ENCODE measurements around the gene SREK1. TPM values are rescaled to one million over a fixed set of nuclear protein-coding genes. Genes with fewer than 3 reads are reported as not detected.

Gene SREK1, protein sequence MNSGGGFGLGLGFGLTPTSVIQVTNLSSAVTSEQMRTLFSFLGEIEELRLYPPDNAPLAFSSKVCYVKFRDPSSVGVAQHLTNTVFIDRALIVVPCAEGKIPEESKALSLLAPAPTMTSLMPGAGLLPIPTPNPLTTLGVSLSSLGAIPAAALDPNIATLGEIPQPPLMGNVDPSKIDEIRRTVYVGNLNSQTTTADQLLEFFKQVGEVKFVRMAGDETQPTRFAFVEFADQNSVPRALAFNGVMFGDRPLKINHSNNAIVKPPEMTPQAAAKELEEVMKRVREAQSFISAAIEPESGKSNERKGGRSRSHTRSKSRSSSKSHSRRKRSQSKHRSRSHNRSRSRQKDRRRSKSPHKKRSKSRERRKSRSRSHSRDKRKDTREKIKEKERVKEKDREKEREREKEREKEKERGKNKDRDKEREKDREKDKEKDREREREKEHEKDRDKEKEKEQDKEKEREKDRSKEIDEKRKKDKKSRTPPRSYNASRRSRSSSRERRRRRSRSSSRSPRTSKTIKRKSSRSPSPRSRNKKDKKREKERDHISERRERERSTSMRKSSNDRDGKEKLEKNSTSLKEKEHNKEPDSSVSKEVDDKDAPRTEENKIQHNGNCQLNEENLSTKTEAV
- total RNA-seq (63.4 TPM), polyA plus RNA-seq (ENCODE audit: insufficient read depth in 1 of 8, insufficient read length in 8 of 8, low replicate concordance in 1 of 8) (10 to 100 TPM; 56.3 to 90.6 (median 72.7) TPM)
- long read RNA-seq, donor 1, partial matches to known transcripts, result 0 of 4 reads
- long read RNA-seq, donor 1, other reads (novel, unspliced or antisense), result 0 of 4 reads
- long read RNA-seq, donor 2, result 0 reads
- long read RNA-seq, donor 3, full-length matches to known transcripts, result 10 of 10 reads
- long read RNA-seq, donor 3, partial matches to known transcripts, result 0 of 10 reads
- long read RNA-seq, donor 3, other reads (novel, unspliced or antisense), result 0 of 10 reads
- long read RNA-seq, donor 4, full-length matches to known transcripts, result 2 of 2 reads
- long read RNA-seq, donor 4, partial matches to known transcripts, result 0 of 2 reads
- long read RNA-seq, donor 4, other reads (novel, unspliced or antisense), result 0 of 2 reads
- long read RNA-seq, donor 5, full-length matches to known transcripts, result 17 of 30 reads
- long read RNA-seq, donor 5, partial matches to known transcripts, result 13 of 30 reads
- long read RNA-seq, donor 5, other reads (novel, unspliced or antisense), result 0 of 30 reads
- long read RNA-seq, donor 6, full-length matches to known transcripts, result 14 of 14 reads
- long read RNA-seq, donor 6, partial matches to known transcripts, result 0 of 14 reads
- long read RNA-seq, donor 6, other reads (novel, unspliced or antisense), result 0 of 14 reads
- long read RNA-seq, donor 7, full-length matches to known transcripts, result 14 of 14 reads
- long read RNA-seq, donor 7, partial matches to known transcripts, result 0 of 14 reads
- long read RNA-seq, donor 7, other reads (novel, unspliced or antisense), result 0 of 14 reads
- long read RNA-seq, donor 8, full-length matches to known transcripts, result 10 of 10 reads
- long read RNA-seq, donor 8, partial matches to known transcripts, result 0 of 10 reads
- long read RNA-seq, donor 8, other reads (novel, unspliced or antisense), result 0 of 10 reads
- long read RNA-seq, donor 9, full-length matches to known transcripts, result 13 of 13 reads
- long read RNA-seq, donor 9, partial matches to known transcripts, result 0 of 13 reads
- long read RNA-seq, donor 9, other reads (novel, unspliced or antisense), result 0 of 13 reads
- long read RNA-seq, donor 10, full-length matches to known transcripts, result 16 of 25 reads
- long read RNA-seq, donor 10, partial matches to known transcripts, result 9 of 25 reads
- long read RNA-seq, donor 10, other reads (novel, unspliced or antisense), result 0 of 25 reads
- long read RNA-seq, donor 11, full-length matches to known transcripts, result 8 of 23 reads
- long read RNA-seq, donor 11, partial matches to known transcripts, result 15 of 23 reads
- long read RNA-seq, donor 11, other reads (novel, unspliced or antisense), result 0 of 23 reads

DNA sequence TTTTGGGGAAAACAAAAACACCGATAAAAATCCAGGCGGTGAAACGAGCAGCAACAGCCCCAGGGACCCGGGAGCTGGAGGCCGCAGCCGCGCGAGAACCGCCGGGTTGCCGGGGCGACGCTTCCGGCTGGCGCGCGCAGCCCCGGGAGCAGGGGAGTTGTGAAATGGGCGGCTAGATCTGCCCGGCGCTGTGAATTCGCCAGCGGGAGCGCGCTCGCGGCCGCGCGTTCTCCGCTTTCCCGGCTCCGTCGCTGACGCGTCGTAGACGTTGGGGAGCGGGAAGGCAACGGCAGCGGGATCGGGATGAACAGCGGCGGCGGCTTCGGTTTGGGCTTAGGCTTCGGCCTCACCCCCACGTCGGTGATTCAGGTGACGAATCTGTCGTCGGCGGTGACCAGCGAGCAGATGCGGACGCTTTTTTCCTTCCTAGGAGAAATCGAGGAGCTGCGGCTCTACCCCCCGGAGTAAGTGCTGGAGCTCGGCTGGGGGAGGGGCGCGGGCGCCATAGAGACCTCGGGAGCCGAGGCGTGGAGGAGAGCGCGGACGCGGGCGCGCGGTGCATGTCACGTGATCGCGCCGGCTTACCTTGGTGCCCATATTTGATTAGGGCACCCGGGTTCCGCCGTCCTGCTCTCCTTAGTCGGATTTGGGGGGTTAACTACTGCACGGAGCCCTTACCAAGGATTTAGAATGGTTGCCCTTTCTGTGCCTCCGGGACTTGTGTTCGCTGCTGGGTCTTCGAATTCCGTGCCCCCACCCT, at the start of gene SREK1:
Gene SREK1 (plus strand): TSS at position 227 of the 760 bp plus-strand sequence. CDS start 77 bp downstream, at position 304.
- Histone ChIP-seq H3K4me3 (ENCODE audit: low read length) (peak within 1 kb of the TSS; percentile 61), H3K27ac (ENCODE audit: low read length) (peak within 1 kb of the TSS; percentile 99), H3K4me1 (ENCODE audit: control insufficient read depth, insufficient read depth, low read length) (peaks cover 5% of the 10 kb centered on the region), H3K27me3 (ENCODE audit: control insufficient read depth, insufficient read depth, low read length) (no peaks in the 10 kb centered on the region), H3K36me3 (ENCODE audit: control insufficient read depth, insufficient read depth, low read length) (no peaks in the 10 kb centered on the region), H3K9me3 (replicated peaks; ENCODE audit: control insufficient read depth, low read depth, low read length) (no peaks in the 10 kb centered on the region)
- DNase-seq, result peak; percentile 98
- under 1% methylated on average over 84 of the region's 86 CpGs for WGBS (ENCODE audit: insufficient coverage)

DNA sequence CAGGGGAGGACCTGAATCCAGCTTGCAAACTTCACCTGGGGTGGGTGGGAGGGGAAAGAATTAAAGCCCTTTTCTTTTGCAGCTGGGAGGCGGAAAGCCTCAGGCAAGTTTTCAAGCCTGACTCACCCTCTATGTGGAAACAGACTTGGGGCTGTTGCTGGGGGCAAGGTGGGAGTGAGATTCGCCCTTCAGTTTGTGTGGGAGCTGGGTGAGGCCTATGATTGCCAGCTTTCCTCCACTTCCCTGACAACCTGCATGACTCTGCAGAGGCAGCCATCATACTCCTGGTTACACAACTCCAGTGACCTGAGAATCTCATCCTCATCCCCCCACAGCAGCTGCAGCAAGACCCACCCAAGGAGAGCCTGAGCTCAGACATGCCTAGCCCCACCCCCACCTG, 43.2 kb upstream of the SREK1 start:
- WGBS (ENCODE audit: insufficient coverage), result no CpG with 5 or more reads among the region's 2 CpGs
- Histone ChIP-seq H3K36me3 (ENCODE audit: control insufficient read depth, insufficient read depth, low read length) (no peaks in the 10 kb centered on the region), H3K27me3 (ENCODE audit: control insufficient read depth, insufficient read depth, low read length) (no peaks in the 10 kb centered on the region), H3K9me3 (replicated peaks; ENCODE audit: control insufficient read depth, low read depth, low read length) (peaks cover 32% of the 10 kb centered on the region), H3K4me1 (ENCODE audit: control insufficient read depth, insufficient read depth, low read length) (no peaks in the 10 kb centered on the region), H3K27ac (ENCODE audit: low read length) (no peak overlapping the region), H3K4me3 (ENCODE audit: low read length) (no peak overlapping the region)
- DNase-seq, result no peak

DNA sequence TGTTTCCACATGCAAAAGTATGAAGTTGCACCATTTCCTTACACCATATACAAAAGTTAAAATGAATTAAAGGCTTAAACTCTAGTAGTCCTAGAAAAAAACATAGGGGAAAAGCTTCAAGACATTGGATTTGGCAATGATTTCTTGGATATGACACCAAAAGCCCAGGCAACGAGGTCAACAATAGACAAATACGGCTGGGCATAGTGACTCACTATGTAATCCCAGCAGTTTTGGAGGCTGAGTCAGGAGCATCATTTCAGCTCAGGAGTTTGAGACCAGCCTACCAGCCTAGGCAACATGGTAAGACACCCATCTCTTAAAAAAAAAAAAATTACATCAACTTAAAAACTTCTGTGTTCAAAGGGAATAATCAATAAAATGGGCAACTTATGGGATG, 30.9 kb upstream of the SREK1 start:
- H3K9me3 ChIP-seq (replicated peaks; ENCODE audit: control insufficient read depth, low read depth, low read length), result peaks cover 11% of the 10 kb centered on the region
- H3K4me1 ChIP-seq (ENCODE audit: control insufficient read depth, insufficient read depth, low read length), result no peaks in the 10 kb centered on the region
- no peaks in the 10 kb centered on the region for H3K36me3 ChIP-seq (ENCODE audit: control insufficient read depth, insufficient read depth, low read length)
- WGBS (ENCODE audit: insufficient coverage), result 94% methylated on average over 2 of the region's 2 CpGs
- H3K27ac ChIP-seq (ENCODE audit: low read length), result no peak overlapping the region
- H3K27me3 ChIP-seq (ENCODE audit: control insufficient read depth, insufficient read depth, low read length), result no peaks in the 10 kb centered on the region
- DNase-seq, result no peak
- H3K4me3 ChIP-seq (ENCODE audit: low read length), result no peak overlapping the region

DNA sequence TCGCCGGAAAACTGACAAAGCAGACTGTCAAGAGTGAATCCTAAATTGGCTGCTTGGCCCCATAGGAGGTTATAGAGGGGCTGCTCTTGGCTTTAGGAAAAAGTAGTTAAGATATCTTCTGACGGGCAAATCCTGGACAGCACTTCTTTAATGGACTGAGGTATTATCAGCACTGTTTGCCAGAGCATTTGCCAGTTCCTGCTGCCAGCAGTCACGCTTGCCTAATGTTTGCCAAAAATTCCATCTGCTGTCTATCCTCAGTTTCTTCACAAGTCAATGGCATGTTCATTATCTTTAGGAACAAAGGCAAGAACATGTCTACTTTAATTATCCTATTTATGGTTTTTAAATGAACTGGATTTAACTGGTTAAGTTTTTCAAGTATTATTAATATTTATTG, 25.8 kb upstream of the SREK1 start:
- no peaks in the 10 kb centered on the region for H3K4me1 ChIP-seq (ENCODE audit: control insufficient read depth, insufficient read depth, low read length)
- 80% methylated on average over 3 of the region's 4 CpGs for WGBS (ENCODE audit: insufficient coverage)
- H3K36me3 ChIP-seq (ENCODE audit: control insufficient read depth, insufficient read depth, low read length), result no peaks in the 10 kb centered on the region
- H3K27me3 ChIP-seq (ENCODE audit: control insufficient read depth, insufficient read depth, low read length), result no peaks in the 10 kb centered on the region
- peaks cover 2% of the 10 kb centered on the region for H3K9me3 ChIP-seq (replicated peaks; ENCODE audit: control insufficient read depth, low read depth, low read length)
- H3K27ac ChIP-seq (ENCODE audit: low read length), result no peak overlapping the region
- H3K4me3 ChIP-seq (ENCODE audit: low read length), result no peak overlapping the region
- no peak for DNase-seq

DNA sequence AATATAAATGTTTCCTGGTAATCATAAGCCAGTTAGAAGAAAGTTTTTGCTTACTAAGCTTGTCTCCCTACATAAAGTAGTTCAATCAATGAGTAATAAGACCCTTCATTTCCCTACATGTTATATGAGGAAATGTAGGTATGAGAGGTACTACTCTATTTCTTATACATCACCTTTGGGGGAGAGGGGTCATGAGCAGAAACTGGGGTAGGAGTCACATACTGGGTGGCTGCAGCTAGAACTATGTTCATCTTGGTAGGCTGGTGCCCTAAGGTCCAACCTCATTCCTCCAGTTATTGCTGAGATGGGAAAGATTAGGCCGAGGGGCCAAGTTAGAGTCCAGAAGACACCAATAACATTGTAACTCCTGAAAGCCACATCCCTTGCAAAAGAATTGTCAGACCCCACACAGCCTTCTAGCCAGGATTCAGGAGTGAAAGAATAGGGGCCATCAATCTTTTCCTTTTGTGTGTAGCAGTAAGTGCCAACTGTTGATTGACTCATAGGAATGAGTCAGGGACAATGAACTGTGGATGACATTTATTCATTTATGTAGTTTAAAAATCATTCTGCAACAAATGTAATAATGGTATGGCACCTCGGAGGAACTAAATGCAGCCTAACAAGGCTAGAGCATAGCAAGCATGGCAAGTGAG, 21.6 kb upstream of the SREK1 start:
- no peaks in the 10 kb centered on the region for H3K36me3 ChIP-seq (ENCODE audit: control insufficient read depth, insufficient read depth, low read length)
- no peaks in the 10 kb centered on the region for H3K27me3 ChIP-seq (ENCODE audit: control insufficient read depth, insufficient read depth, low read length)
- no peak overlapping the region for H3K4me3 ChIP-seq (ENCODE audit: low read length)
- H3K4me1 ChIP-seq (ENCODE audit: control insufficient read depth, insufficient read depth, low read length), result no peaks in the 10 kb centered on the region
- 100% methylated on average over 1 of the region's 2 CpGs for WGBS (ENCODE audit: insufficient coverage)
- H3K9me3 ChIP-seq (replicated peaks; ENCODE audit: control insufficient read depth, low read depth, low read length), result no peaks in the 10 kb centered on the region
- DNase-seq, result no peak
- H3K27ac ChIP-seq (ENCODE audit: low read length), result no peak overlapping the region

DNA sequence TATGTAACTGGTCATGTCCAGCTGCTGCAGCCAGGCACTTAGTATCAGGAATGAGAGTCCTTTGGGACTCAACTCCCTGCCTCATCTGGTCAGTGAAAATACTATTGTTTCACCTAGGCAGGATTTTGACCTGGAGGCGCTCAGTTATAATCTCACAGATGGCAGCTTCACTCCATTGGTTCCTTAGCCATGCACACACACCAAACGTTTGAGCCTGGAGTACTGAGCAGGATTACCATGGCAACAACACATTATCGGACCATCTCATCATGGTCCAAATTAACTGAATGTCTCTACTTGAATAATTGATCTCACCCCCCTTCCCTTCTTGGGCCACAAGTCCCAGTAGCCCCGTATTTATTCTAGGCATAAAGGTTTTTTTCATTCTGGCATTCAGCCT, 15.0 kb upstream of the SREK1 start:
- 79% methylated on average over 3 of the region's 4 CpGs for WGBS (ENCODE audit: insufficient coverage)
- Histone ChIP-seq H3K27ac (ENCODE audit: low read length) (no peak overlapping the region), H3K36me3 (ENCODE audit: control insufficient read depth, insufficient read depth, low read length) (no peaks in the 10 kb centered on the region)

DNA sequence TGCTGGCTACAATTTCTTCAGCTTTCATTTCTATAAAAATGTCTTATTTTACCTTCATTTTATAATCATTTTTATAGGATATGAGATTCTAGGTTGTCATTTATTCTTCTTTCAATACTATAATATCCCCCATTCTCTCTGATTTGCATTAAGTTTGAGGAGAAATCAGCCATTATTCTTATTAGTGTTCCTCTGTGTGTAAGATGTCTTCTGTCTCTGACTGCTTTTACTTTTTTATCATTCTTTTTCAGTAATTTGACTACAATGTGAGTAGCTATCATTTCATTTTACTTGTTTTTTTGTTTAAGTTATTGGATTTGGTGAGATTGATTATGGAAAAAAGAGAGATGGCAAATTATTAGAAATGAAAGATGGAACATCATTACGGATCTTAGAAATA, 13.6 kb upstream of the SREK1 start:
- WGBS (ENCODE audit: insufficient coverage), result no CpG with 5 or more reads among the region's 1 CpG
- Histone ChIP-seq H3K4me3 (ENCODE audit: low read length) (no peak overlapping the region), H3K27me3 (ENCODE audit: control insufficient read depth, insufficient read depth, low read length) (peaks cover 2% of the 10 kb centered on the region), H3K9me3 (replicated peaks; ENCODE audit: control insufficient read depth, low read depth, low read length) (no peaks in the 10 kb centered on the region), H3K4me1 (ENCODE audit: control insufficient read depth, insufficient read depth, low read length) (no peaks in the 10 kb centered on the region), H3K27ac (ENCODE audit: low read length) (no peak overlapping the region), H3K36me3 (ENCODE audit: control insufficient read depth, insufficient read depth, low read length) (no peaks in the 10 kb centered on the region)
- DNase-seq, result no peak

More for the DNA sequence above, 15.0 kb upstream of the SREK1 start:
- no peaks in the 10 kb centered on the region for H3K4me1 ChIP-seq (ENCODE audit: control insufficient read depth, insufficient read depth, low read length)
- H3K9me3 ChIP-seq (replicated peaks; ENCODE audit: control insufficient read depth, low read depth, low read length), result no peaks in the 10 kb centered on the region
- H3K27me3 ChIP-seq (ENCODE audit: control insufficient read depth, insufficient read depth, low read length), result peaks cover 2% of the 10 kb centered on the region
- no peak overlapping the region for H3K4me3 ChIP-seq (ENCODE audit: low read length)
- DNase-seq, result no peak

DNA sequence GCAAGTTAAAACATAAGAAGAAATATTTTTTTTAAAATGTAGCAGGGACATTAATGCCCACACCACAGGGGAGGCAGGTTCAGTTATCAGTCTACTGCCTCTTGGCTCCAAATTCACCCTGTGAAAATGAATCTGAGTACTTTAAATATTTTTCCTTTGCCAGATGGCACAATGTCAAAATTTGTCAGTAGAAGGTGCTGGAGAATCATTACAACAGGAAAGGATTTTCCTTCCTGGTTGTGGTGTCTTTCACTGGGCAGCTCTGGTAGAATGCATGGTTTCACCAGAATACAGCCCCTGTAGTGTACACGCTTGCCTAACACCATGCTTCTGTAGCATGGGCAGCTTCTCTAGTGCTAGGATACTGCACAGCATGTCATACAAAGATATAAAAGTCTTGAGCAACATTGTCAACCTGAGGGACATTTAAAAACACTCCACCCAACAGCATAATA, 9.7 kb upstream of the SREK1 start:
- no peak overlapping the region for H3K4me3 ChIP-seq (ENCODE audit: low read length)
- peaks cover 2% of the 10 kb centered on the region for H3K27me3 ChIP-seq (ENCODE audit: control insufficient read depth, insufficient read depth, low read length)
- peak; percentile 8 for DNase-seq
- H3K27ac ChIP-seq (ENCODE audit: low read length), result no peak overlapping the region
- no peaks in the 10 kb centered on the region for H3K4me1 ChIP-seq (ENCODE audit: control insufficient read depth, insufficient read depth, low read length)
- WGBS (ENCODE audit: insufficient coverage), result no CpG with 5 or more reads among the region's 1 CpG
- H3K36me3 ChIP-seq (ENCODE audit: control insufficient read depth, insufficient read depth, low read length), result no peaks in the 10 kb centered on the region
- no peaks in the 10 kb centered on the region for H3K9me3 ChIP-seq (replicated peaks; ENCODE audit: control insufficient read depth, low read depth, low read length)
